Forelimb muscle (tissue), 1 donor: Measurements from ENCODE around the gene DUS1L. TPM values are rescaled to one million over a fixed set of nuclear protein-coding genes. Genes with fewer than 3 reads are reported as not detected.

ENCODE experiments used
- DNase-seq: peaks from one replicate; pipeline ENCODE4 v3.0.0-alpha.2; 2013; ENCODE audit warnings: low read depth
- polyA plus RNA-seq: library from polyadenylated mRNA; unstranded; fragments of 120-200 nt; gene quantifications from one replicate; pipeline ENCODE4 v1.2.1, GENCODE V29; 2013; ENCODE audit not compliant: insufficient read length

Gene DUS1L
- polyA plus RNA-seq, 1 donor, result 60.1 TPM

- DNase-seq, result no peak
These were observed 52.8 kb downstream of the DUS1L start for GRCh38 chr17:82012640-82013295.

GRCh38 chr17:82012261-82012639 is 53.4 kb downstream of the DUS1L start:
- DNase-seq, result no peak

- no peak for DNase-seq
These were observed 53.9 kb downstream of the DUS1L start for GRCh38 chr17:82011617-82012187.

GRCh38 chr17:82010575-82011525 is 54.8 kb downstream of the DUS1L start:
- no peak for DNase-seq

GRCh38 chr17:82009413-82009812 is 56.2 kb downstream of the DUS1L start:
- DNase-seq, result no peak

- no peak for DNase-seq
These were observed 56.6 kb downstream of the DUS1L start for GRCh38 chr17:82008941-82009405.

GRCh38 chr17:82008258-82008940 is 57.2 kb downstream of the DUS1L start:
- no peak for DNase-seq

Other genes with a start within 250 kb of the DUS1L start
- 119 TPM for gene MCRIP1, start 232.5 kb downstream of the DUS1L start, polyA plus RNA-seq
- gene PPP1R27, start 230.8 kb downstream of the DUS1L start, polyA plus RNA-seq, result 90.6 TPM
- gene P4HB, start 205.3 kb downstream of the DUS1L start, polyA plus RNA-seq, result 412 TPM
- gene ARHGDIA, start 194.5 kb downstream of the DUS1L start, polyA plus RNA-seq, result 160 TPM
- gene ALYREF, start 174.2 kb downstream of the DUS1L start, polyA plus RNA-seq, result 53.9 TPM
- 105 TPM for gene ANAPC11, start 174.1 kb downstream of the DUS1L start, polyA plus RNA-seq
- 0.42 TPM for gene NPB, start 163.6 kb downstream of the DUS1L start, polyA plus RNA-seq
- gene PCYT2, start 154.4 kb downstream of the DUS1L start, polyA plus RNA-seq, result 9.6 TPM
- 7.7 TPM for gene SIRT7, start 147.6 kb downstream of the DUS1L start, polyA plus RNA-seq
- gene MAFG, start 138.1 kb downstream of the DUS1L start, polyA plus RNA-seq, result 16.3 TPM
- gene PYCR1, start 128.5 kb downstream of the DUS1L start, polyA plus RNA-seq, result 59.5 TPM
- gene MYADML2, start 118.6 kb downstream of the DUS1L start, polyA plus RNA-seq, result 43.6 TPM
- 4.9 TPM for gene NOTUM, start 104.6 kb downstream of the DUS1L start, polyA plus RNA-seq
- 22.2 TPM for gene ASPSCR1, start 88.2 kb downstream of the DUS1L start, polyA plus RNA-seq
- gene CENPX, start 42.9 kb downstream of the DUS1L start, polyA plus RNA-seq, result 28.6 TPM
- gene LRRC45, start 42.5 kb downstream of the DUS1L start, polyA plus RNA-seq, result 8.4 TPM
- gene RAC3, start 34.1 kb downstream of the DUS1L start, polyA plus RNA-seq, result 6.0 TPM
- 32.8 TPM for gene DCXR, start 28.1 kb downstream of the DUS1L start, polyA plus RNA-seq
- gene RFNG, start 14.0 kb downstream of the DUS1L start, polyA plus RNA-seq, result 31.0 TPM
- 69.4 TPM for gene GPS1, start 13.9 kb downstream of the DUS1L start, polyA plus RNA-seq
- gene FASN, start 32.4 kb upstream of the DUS1L start, polyA plus RNA-seq, result 24.6 TPM
- gene CCDC57, start 147.0 kb upstream of the DUS1L start, polyA plus RNA-seq, result 31.7 TPM
- gene SLC16A3, start 163.2 kb upstream of the DUS1L start, polyA plus RNA-seq, result 29.7 TPM
- gene CSNK1D, start 207.9 kb upstream of the DUS1L start, polyA plus RNA-seq, result 63.5 TPM